CD4-positive, alpha-beta T cell (primary cell): ENCODE measurements around the gene ZNF714. TPM values are rescaled to one million over a fixed set of nuclear protein-coding genes. Genes with fewer than 3 reads are reported as not detected.

Experiments used
- ATAC-seq: fragments of 200-7000 bp; cut with Tn5 transposase; one replicate; pipeline ENCODE4 v1.10.0; 2022; ENCODE audit warnings: mild to moderate bottlenecking; ENCODE audit not compliant: poor library complexity
- CTCF ChIA-PET: fragments of 350-600 bp; sonication (Branson Sonifier 250); formaldehyde crosslinking; loops from one replicate; lab custom pipeline; 2021; ENCODE audit warnings: antibody characterized with exemption, inconsistent platforms; lab: Charles Lee
- POLR2A ChIA-PET: fragments of 350-600 bp; sonication (Branson Sonifier 250); formaldehyde crosslinking; loops from one replicate; lab custom pipeline; 2021; ENCODE audit warnings: antibody characterized with exemption, inconsistent platforms; lab: Charles Lee
- DNase-seq, 14 experiments: peaks; one replicate each; pipeline ENCODE4 v3.0.0-alpha.2; 2013 to 2020; ENCODE audit warnings: mixed read lengths in 2 of 14
- H3K27ac ChIP-seq, 2 donors: one replicate each; pipeline versions ENCODE4 v1.5.1 to v1.7.0; 2013; ENCODE audit warnings: low read length in 2 of 2, low read depth in 1 of 2, mild to moderate bottlenecking in 1 of 2
- H3K27me3 ChIP-seq, 2 experiments: 1 replicate in 1 of 2; 2 replicates in 1 of 2; pipeline versions ENCODE4 v1.6.1 to v1.7.0; 2013; ENCODE audit warnings: low read length in 2 of 2, control low read depth in 1 of 2, mild to moderate bottlenecking in 1 of 2, moderate library complexity in 1 of 2; ENCODE audit not compliant: insufficient read depth in 2 of 2, control insufficient read depth in 1 of 2
- H3K36me3 ChIP-seq: one replicate; pipeline ENCODE4 v1.6.1; 2013; ENCODE audit warnings: low read length, control low read depth; ENCODE audit not compliant: insufficient read depth
- H3K4me1 ChIP-seq: one replicate; pipeline ENCODE4 v1.6.1; 2013; ENCODE audit warnings: low read length, control low read depth; ENCODE audit not compliant: insufficient read depth
- H3K4me3 ChIP-seq: one replicate; pipeline ENCODE4 v1.5.1; 2013; ENCODE audit warnings: mild to moderate bottlenecking, low read length, moderate library complexity
- H3K9me3 ChIP-seq, 2 experiments: 1 replicate in 1 of 2; 2 replicates in 1 of 2; pipeline versions ENCODE4 v1.6.1 to v1.7.0; 2013; ENCODE audit warnings: low read length in 2 of 2, mild to moderate bottlenecking in 2 of 2, control low read depth in 1 of 2, moderate library complexity in 1 of 2; ENCODE audit not compliant: control insufficient read depth in 1 of 2, insufficient read depth in 1 of 2
- H3K27ac Mint-ChIP-seq: one replicate; pipeline ENCODE4 v1.8.0; 2020; ENCODE audit warnings: mixed read lengths
- H3K27me3 Mint-ChIP-seq: one replicate; pipeline ENCODE4 v1.8.0; 2021; ENCODE audit warnings: mixed read lengths
- H3K36me3 Mint-ChIP-seq: one replicate; pipeline ENCODE4 v1.8.0; 2021; ENCODE audit warnings: low read depth, mixed read lengths
- H3K4me1 Mint-ChIP-seq: one replicate; pipeline ENCODE4 v1.8.0; 2021; ENCODE audit warnings: low read depth, mixed read lengths
- H3K4me3 Mint-ChIP-seq: one replicate; pipeline ENCODE4 v1.8.0; 2020; ENCODE audit warnings: mild to moderate bottlenecking, mixed read lengths
- H3K9me3 Mint-ChIP-seq: one replicate; pipeline ENCODE4 v1.8.0; 2020; ENCODE audit warnings: mixed read lengths
- CTCF ChIP-seq: fragments of 200-600 bp; IDR thresholded peaks from one replicate; pipeline ENCODE4 v1.8.0; 2022; ENCODE audit warnings: antibody characterized with exemption, mild to moderate bottlenecking
- intact Hi-C, 2 experiments: fragments of 100-400 bp; cut with DNase I in 1 of 2; cut with micrococcal nuclease in 1 of 2; formaldehyde crosslinking; loops; one replicate each; pipeline versions ENCODE4 v1.15.1 to v1.9.0; 2023 to 2025; cut with DNase I, micrococcal nuclease
- total RNA-seq, 174 experiments: library from RNA in 2 of 174; stranded (reverse) in 2 of 174; gene quantifications; one replicate each; pipeline ENCODE4 v1.2.3 and lab custom pipeline; 2021 to 2026

The ZNF714 gene
- total RNA-seq, 2 experiments from 2014 or later, result 8.0 to 10.0 TPM

GRCh38 chr19:21148681-21149080 lies 66.7 kb downstream of the ZNF714 start:
- ATAC-seq (no peak), DNase-seq (no peak)
- intact Hi-C loops, result loop anchor here in 1 of 2 experiments (10.0 kb wide), 2 partner anchors 374 to 706 kb away; partner anchors contain the start of gene ZNF66
- TF ChIP-seq CTCF, result no peak
- Histone ChIP-seq H3K4me3 (no peak overlapping the region), H3K9me3 (peaks cover 0 to 5% of the 10 kb centered on the region in 2 experiments), H3K36me3 (peaks cover 81% of the 10 kb centered on the region), H3K4me1 (no peaks in the 10 kb centered on the region), H3K27me3 (no peaks in the 10 kb centered on the region), H3K27ac (no peak overlapping the region)
- ChIA-PET CTCF (no interaction called here), POLR2A (no interaction called here)
- peaks cover 52% of the 10 kb centered on the region for H3K4me1 Mint-ChIP-seq
- no peak overlapping the region for H3K27ac Mint-ChIP-seq
- no peaks in the 10 kb centered on the region for H3K27me3 Mint-ChIP-seq
- H3K4me3 Mint-ChIP-seq, result no peak overlapping the region
- no peaks in the 10 kb centered on the region for H3K9me3 Mint-ChIP-seq
- peaks cover 99% of the 10 kb centered on the region for H3K36me3 Mint-ChIP-seq

GRCh38 chr19:21149877-21150276 lies 67.9 kb downstream of the ZNF714 start:
- TF ChIP-seq CTCF, result no peak
- peaks cover 74% of the 10 kb centered on the region for H3K36me3 ChIP-seq
- CTCF ChIA-PET, result no interaction called here
- DNase-seq (no peak), ATAC-seq (no peak)
- no peak overlapping the region for H3K4me3 Mint-ChIP-seq
- H3K9me3 Mint-ChIP-seq, result no peaks in the 10 kb centered on the region
- no peak overlapping the region for H3K27ac ChIP-seq
- H3K4me1 Mint-ChIP-seq, result peaks cover 45% of the 10 kb centered on the region
- intact Hi-C loops, result loop anchor here (2.0 to 10.0 kb wide), 3 partner anchors 61 to 705 kb away; partner anchors contain the start of gene ZNF66 (in 1 of the 2)
- peak overlapping the region; percentile 24 for H3K27ac Mint-ChIP-seq
- H3K27me3 Mint-ChIP-seq, result no peaks in the 10 kb centered on the region
- no peaks in the 10 kb centered on the region for H3K4me1 ChIP-seq
- peaks cover 0 to 7% of the 10 kb centered on the region in 2 experiments for H3K9me3 ChIP-seq
- H3K4me3 ChIP-seq, result no peak overlapping the region
- H3K36me3 Mint-ChIP-seq, result peaks cover 92% of the 10 kb centered on the region
- POLR2A ChIA-PET, result no interaction called here
- H3K27me3 ChIP-seq, result no peaks in the 10 kb centered on the region

- no peak overlapping the region for H3K4me3 ChIP-seq
- peaks cover 0 to 7% of the 10 kb centered on the region in 2 experiments for H3K9me3 ChIP-seq
- H3K27me3 Mint-ChIP-seq, result no peaks in the 10 kb centered on the region
- H3K4me1 ChIP-seq, result no peaks in the 10 kb centered on the region
- ChIA-PET POLR2A (interaction anchor here (0.6 kb wide), 1 partner anchor 90 kb away, joined by 4 read pairs; no protein-coding TSS in a partner anchor), CTCF (no interaction called here)
- DNase-seq (no peak), ATAC-seq (no peak)
- H3K27ac ChIP-seq, result no peak overlapping the region
- TF ChIP-seq CTCF, result no peak
- peaks cover 47% of the 10 kb centered on the region for H3K4me1 Mint-ChIP-seq
- H3K27ac Mint-ChIP-seq, result no peak overlapping the region
- intact Hi-C loops, result loop anchor here in 1 of 2 experiments (2.0 kb wide), 1 partner anchor 63 kb away; no protein-coding TSS in a partner anchor
- H3K27me3 ChIP-seq, result no peaks in the 10 kb centered on the region
- H3K36me3 ChIP-seq, result peaks cover 72% of the 10 kb centered on the region
- peaks cover 91% of the 10 kb centered on the region for H3K36me3 Mint-ChIP-seq
- no peaks in the 10 kb centered on the region for H3K9me3 Mint-ChIP-seq
- H3K4me3 Mint-ChIP-seq, result no peak overlapping the region
These were observed 69.5 kb downstream of the ZNF714 start for GRCh38 chr19:21151460-21151859.
